HepG2 (cell line): ENCODE measurements around the gene RBM47.

Experiments
- PCBP1 ChIP-seq: fragments of 200-400 bp; formaldehyde crosslinking; IDR thresholded peaks from 2 replicates; pipeline ENCODE4 v1.6.1; 2017; ENCODE audit warnings: mild to moderate bottlenecking, low read depth, low read length, borderline replicate concordance
- TBL1XR1 ChIP-seq: fragments of 150-350 bp; IDR thresholded peaks from 2 replicates; pipeline ENCODE4 v1.6.1; 2014; ENCODE audit warnings: borderline replicate concordance, low read length; ENCODE audit not compliant: partially characterized antibody
- TF ChIP-seq, protein P1 (sequence below): sonication (generic); formaldehyde crosslinking; IDR thresholded peaks from 2 replicates; pipeline ENCODE4 v1.5.0; 2020; ENCODE audit warnings: mild to moderate bottlenecking, missing genetic modification reagents, moderate library complexity

DNA sequence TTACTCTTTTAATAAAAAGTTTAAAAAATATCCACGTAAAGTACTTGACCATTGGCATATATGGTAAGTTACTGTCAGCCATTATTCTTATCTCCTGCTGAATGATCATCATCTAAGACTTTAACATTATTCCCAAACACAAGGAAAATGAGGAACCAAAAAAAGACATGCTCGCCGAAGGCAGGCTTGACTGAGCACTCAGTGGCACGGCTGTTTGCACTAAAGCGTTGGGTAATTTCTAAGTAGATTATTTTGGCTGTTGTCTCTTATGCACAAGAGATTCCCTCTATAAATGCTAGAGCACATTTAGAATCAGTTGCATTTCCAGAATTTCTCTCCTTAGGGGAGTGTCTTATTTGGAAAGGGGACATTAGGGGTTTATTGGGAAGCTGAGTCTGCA, 211.7 kb downstream of the RBM47 start:
- TF ChIP-seq PCBP1: no peak
- TF ChIP-seq TBL1XR1: no peak
- TF ChIP-seq, protein P1, sequence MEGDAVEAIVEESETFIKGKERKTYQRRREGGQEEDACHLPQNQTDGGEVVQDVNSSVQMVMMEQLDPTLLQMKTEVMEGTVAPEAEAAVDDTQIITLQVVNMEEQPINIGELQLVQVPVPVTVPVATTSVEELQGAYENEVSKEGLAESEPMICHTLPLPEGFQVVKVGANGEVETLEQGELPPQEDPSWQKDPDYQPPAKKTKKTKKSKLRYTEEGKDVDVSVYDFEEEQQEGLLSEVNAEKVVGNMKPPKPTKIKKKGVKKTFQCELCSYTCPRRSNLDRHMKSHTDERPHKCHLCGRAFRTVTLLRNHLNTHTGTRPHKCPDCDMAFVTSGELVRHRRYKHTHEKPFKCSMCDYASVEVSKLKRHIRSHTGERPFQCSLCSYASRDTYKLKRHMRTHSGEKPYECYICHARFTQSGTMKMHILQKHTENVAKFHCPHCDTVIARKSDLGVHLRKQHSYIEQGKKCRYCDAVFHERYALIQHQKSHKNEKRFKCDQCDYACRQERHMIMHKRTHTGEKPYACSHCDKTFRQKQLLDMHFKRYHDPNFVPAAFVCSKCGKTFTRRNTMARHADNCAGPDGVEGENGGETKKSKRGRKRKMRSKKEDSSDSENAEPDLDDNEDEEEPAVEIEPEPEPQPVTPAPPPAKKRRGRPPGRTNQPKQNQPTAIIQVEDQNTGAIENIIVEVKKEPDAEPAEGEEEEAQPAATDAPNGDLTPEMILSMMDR (CRISPR knock-in tag): no peak
